Astrocyte (in vitro differentiated cells and primary cell): Measurements from ENCODE around the gene PNMT.

Experiments
- EZH2 ChIP-seq: IDR thresholded peaks from 2 replicates; pipeline ENCODE4 v1.6.1; 2012; ENCODE audit warnings: mild to moderate bottlenecking, low read length, inconsistent platforms; ENCODE audit not compliant: insufficient read depth
- TF ChIP-seq, protein P1 (sequence below): IDR thresholded peaks from 2 replicates; pipeline ENCODE4 v1.5.1; 2011; ENCODE audit warnings: low read depth, mild to moderate bottlenecking, inconsistent platforms, low read length, moderate library complexity; ENCODE audit not compliant: insufficient read depth

DNA sequence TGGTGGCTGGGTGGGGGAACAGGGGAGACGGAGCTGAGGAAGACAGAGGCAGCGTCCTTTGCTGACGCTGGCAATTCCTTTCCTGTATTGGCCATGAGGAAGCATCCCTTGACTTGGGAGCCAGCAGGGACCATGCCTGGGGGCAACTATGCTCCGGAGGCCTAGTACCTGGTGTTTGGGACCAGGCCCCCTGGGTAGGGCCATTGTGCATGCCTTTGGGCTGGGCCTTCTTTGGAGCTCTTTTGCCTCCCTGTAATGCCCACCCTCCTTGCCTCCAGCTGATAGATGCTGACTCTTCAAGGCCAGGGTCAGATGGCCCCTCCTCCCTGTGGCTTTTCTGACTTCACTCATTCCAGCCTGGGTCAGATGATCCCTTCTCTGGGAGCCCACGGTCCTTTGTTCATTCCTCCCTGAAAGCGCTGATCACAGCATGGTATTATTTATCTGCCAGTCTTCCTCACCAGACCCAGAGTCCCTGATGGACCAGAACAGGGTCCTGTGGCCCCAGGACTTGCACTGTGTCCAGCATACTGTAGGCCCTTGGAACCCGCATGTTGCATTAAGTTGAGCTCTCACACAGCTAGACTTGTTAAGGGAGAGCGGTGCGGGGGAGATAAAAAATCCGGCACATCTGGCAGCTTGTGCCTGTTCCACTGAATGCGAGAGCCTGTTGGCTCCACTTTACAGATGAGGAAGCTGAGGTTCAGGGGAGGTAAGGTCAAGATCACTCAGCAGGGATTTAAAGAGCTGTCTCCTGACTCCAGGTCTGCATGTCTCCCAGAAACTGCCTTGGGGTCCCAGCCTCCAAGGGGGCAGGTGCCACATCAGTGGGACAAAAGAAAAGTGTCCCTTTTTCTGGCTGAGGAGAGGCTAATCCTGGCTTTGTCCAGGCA, 28.4 kb upstream of the PNMT start:
- TF ChIP-seq, protein P1, sequence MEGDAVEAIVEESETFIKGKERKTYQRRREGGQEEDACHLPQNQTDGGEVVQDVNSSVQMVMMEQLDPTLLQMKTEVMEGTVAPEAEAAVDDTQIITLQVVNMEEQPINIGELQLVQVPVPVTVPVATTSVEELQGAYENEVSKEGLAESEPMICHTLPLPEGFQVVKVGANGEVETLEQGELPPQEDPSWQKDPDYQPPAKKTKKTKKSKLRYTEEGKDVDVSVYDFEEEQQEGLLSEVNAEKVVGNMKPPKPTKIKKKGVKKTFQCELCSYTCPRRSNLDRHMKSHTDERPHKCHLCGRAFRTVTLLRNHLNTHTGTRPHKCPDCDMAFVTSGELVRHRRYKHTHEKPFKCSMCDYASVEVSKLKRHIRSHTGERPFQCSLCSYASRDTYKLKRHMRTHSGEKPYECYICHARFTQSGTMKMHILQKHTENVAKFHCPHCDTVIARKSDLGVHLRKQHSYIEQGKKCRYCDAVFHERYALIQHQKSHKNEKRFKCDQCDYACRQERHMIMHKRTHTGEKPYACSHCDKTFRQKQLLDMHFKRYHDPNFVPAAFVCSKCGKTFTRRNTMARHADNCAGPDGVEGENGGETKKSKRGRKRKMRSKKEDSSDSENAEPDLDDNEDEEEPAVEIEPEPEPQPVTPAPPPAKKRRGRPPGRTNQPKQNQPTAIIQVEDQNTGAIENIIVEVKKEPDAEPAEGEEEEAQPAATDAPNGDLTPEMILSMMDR: no peak
- TF ChIP-seq EZH2: no peak
